Liver (tissue), 9 donors: ENCODE data around the gene ARVCF. TPM values are rescaled to one million over a fixed set of nuclear protein-coding genes. Genes with fewer than 3 reads are reported as not detected.
A peak's percentile ranks its signal among the peaks of the same experiment; 100 is the strongest.

Source experiments
- DNase-seq: peaks from one replicate; pipeline ENCODE4 v3.0.0-alpha.2; 2017; ENCODE audit warnings: low spot score
- H3K27ac ChIP-seq, 2 donors: one replicate each; pipeline ENCODE4 v1.7.0; 2013; ENCODE audit warnings: inconsistent platforms in 2 of 2, low read length in 2 of 2, control low read depth in 1 of 2, low read depth in 1 of 2, mild to moderate bottlenecking in 1 of 2
- H3K27me3 ChIP-seq, 4 donors: one replicate each; pipeline versions ENCODE4 v1.6.1 to v1.7.0; 2013; ENCODE audit warnings: low read length in 3 of 4, inconsistent platforms in 1 of 4, mild to moderate bottlenecking in 1 of 4, moderate library complexity in 1 of 4; ENCODE audit not compliant: control insufficient read depth in 4 of 4, insufficient read depth in 4 of 4
- H3K36me3 ChIP-seq, 4 donors: one replicate each; pipeline versions ENCODE4 v1.6.1 to v1.7.0; 2013; ENCODE audit warnings: low read length in 3 of 4, mild to moderate bottlenecking in 3 of 4, low read depth in 1 of 4, moderate library complexity in 1 of 4; ENCODE audit not compliant: control insufficient read depth in 4 of 4, insufficient read depth in 3 of 4
- H3K4me1 ChIP-seq, 4 donors: one replicate each; pipeline versions ENCODE4 v1.6.1 to v1.7.0; 2013; ENCODE audit warnings: low read length in 3 of 4, mild to moderate bottlenecking in 3 of 4, moderate library complexity in 1 of 4; ENCODE audit not compliant: control insufficient read depth in 4 of 4, insufficient read depth in 4 of 4
- H3K4me3 ChIP-seq, 3 donors: one replicate each; pipeline versions ENCODE4 v1.6.1 to v1.7.0; 2013; ENCODE audit warnings: low read length in 3 of 3, control low read depth in 1 of 3, low read depth in 1 of 3, mild to moderate bottlenecking in 1 of 3
- H3K9ac ChIP-seq, 2 donors: one replicate each; pipeline ENCODE4 v1.7.0; 2013; ENCODE audit warnings: low read length in 2 of 2, mild to moderate bottlenecking in 2 of 2, moderate library complexity in 2 of 2, control low read depth in 1 of 2, low read depth in 1 of 2
- H3K9me3 ChIP-seq, 4 donors: one replicate each; pipeline versions ENCODE4 v1.6.1 to v1.7.0; 2013; ENCODE audit warnings: low read length in 3 of 4; ENCODE audit not compliant: control insufficient read depth in 4 of 4
- FOXA2 ChIP-seq: IDR thresholded peaks from 2 replicates; pipeline ENCODE4 v1.6.1; 2016; ENCODE audit warnings: antibody characterized with exemption
- HNF4A ChIP-seq, 2 donors: conservative IDR thresholded peaks; 2 replicates each; pipeline ENCODE4 v1.6.1; 2016; ENCODE audit warnings: antibody characterized with exemption in 2 of 2, mild to moderate bottlenecking in 2 of 2
- HNF4G ChIP-seq: IDR thresholded peaks from 2 replicates; pipeline ENCODE4 v1.6.1; 2016; ENCODE audit warnings: antibody characterized with exemption
- JUND ChIP-seq, 2 donors: IDR thresholded peaks; 2 replicates each; pipeline ENCODE4 v1.6.1; 2016; ENCODE audit warnings: antibody characterized with exemption in 2 of 2
- NR2F2 ChIP-seq: IDR thresholded peaks from 2 replicates; pipeline ENCODE4 v1.6.1; 2016; ENCODE audit warnings: antibody characterized with exemption
- RAD21 ChIP-seq, 2 donors: IDR thresholded peaks; 2 replicates each; pipeline ENCODE4 v1.6.1; 2016; ENCODE audit warnings: antibody characterized with exemption in 2 of 2, mild to moderate bottlenecking in 2 of 2
- RXRA ChIP-seq, 2 donors: IDR thresholded peaks; 2 replicates each; pipeline ENCODE4 v1.6.1; 2017 to 2018; ENCODE audit warnings: antibody characterized with exemption in 2 of 2, mild to moderate bottlenecking in 1 of 2
- TAF1 ChIP-seq: conservative IDR thresholded peaks from 2 replicates; pipeline ENCODE4 v1.6.1; 2016; ENCODE audit warnings: antibody characterized with exemption, mild to moderate bottlenecking
- YY1 ChIP-seq: IDR thresholded peaks from 2 replicates; pipeline ENCODE4 v1.6.1; 2016; ENCODE audit warnings: antibody characterized with exemption, mild to moderate bottlenecking
- WGBS: extraction: QIAGEN DNeasy Blood & Tissue Kit; methylation state at CpG from one replicate; pipeline ENCODE4 v1.1.7; 2013; 5-methylcytosine and 5-hydroxymethylcytosine counted together
- polyA plus RNA-seq, 2 donors: library from polyadenylated mRNA; stranded (reverse) in 1 of 2; unstranded in 1 of 2; fragments of 200-250 nt in 1 of 2; fragments of >200 nt in 1 of 2; fragmentation: Nextera tagmentation in 1 of 2; extraction: Ambion mirVana in 1 of 2; gene quantifications; one replicate each; pipeline versions ENCODE4 v1.2.1 to v1.2.3, GENCODE V29; 2013 to 2015
- total RNA-seq, 2 donors: library from RNA; depleted of rRNA; stranded (reverse); fragments of >200 nt; gene quantifications; one replicate each; pipeline ENCODE4 v1.2.3, GENCODE V29; 2014
- TF ChIP-seq, protein P1 (sequence below): fragments of 150-350 bp; IDR thresholded peaks from 2 replicates; pipeline ENCODE4 v1.5.1; 2017; ENCODE audit warnings: improper control_type of control experiment, low read depth, low read length; ENCODE audit not compliant: missing input control
- TF ChIP-seq, protein P2 (sequence below): IDR thresholded peaks from 2 replicates; pipeline ENCODE4 v1.6.1; 2016; ENCODE audit warnings: antibody characterized with exemption
- TF ChIP-seq, protein P3 (sequence below): IDR thresholded peaks from 2 replicates; pipeline ENCODE4 v1.6.1; 2016; ENCODE audit warnings: antibody characterized with exemption
- TF ChIP-seq, protein P4 (sequence below): IDR thresholded peaks from 2 replicates; pipeline ENCODE4 v1.6.1; 2016; ENCODE audit warnings: antibody characterized with exemption, mild to moderate bottlenecking
- TF ChIP-seq, protein P5 (sequence below): IDR thresholded peaks from 2 replicates; pipeline ENCODE4 v1.6.1; 2016; ENCODE audit warnings: antibody characterized with exemption
- donor health status: healthy.
- donor health status: healthy.
- donor health status: healthy.
- donor health status: healthy.
- donor health status: healthy.

Gene ARVCF
- total and polyA plus RNA-seq, 4 donors, result 3.8 to 48.8 (median 26.1) TPM

DNA sequence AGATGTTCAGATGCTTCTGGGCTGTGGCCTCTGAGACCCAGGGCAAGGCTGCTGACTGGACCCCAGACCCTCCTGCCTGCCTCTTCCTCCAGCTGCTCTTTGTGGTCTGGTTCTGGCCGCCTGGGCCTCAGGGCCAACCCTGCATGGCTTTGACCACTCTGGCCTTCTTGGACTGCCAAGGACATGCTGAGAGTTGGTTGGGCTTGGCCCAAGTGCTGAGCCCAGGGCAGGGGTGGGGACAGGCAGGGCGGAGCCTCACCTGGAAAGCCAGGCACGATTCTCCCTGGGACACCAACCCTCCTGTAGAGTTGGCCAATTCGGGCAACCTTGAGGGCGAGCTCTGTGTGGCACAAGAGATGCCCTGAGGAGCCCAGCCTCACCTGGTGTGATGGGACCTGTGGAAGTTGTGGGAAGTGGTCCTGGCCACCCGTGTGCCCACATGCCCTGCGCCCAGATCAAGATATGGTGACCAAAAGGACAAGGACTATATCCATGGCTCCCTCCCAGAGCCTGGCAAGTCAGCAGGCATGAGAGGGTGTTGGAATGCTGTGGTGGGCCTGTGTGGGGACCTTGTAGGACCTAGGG lies 15.9 kb upstream of the ARVCF start:
- peaks cover 0 to 5% (median 4%) of the 10 kb centered on the region in 4 donors for H3K36me3 ChIP-seq
- TF ChIP-seq RAD21 (IDR thresholded peaks at IDR 0.05) (no peak), NR2F2 (no peak), HNF4A (conservative IDR thresholded peaks at IDR 0.05) (no peak), FOXA2 (no peak), YY1 (no peak), HNF4G (no peak), RXRA (IDR thresholded peaks at IDR 0.05) (no peak), TAF1 (no peak), JUND (IDR thresholded peaks at IDR 0.05) (no peak)
- TF ChIP-seq, protein P1, sequence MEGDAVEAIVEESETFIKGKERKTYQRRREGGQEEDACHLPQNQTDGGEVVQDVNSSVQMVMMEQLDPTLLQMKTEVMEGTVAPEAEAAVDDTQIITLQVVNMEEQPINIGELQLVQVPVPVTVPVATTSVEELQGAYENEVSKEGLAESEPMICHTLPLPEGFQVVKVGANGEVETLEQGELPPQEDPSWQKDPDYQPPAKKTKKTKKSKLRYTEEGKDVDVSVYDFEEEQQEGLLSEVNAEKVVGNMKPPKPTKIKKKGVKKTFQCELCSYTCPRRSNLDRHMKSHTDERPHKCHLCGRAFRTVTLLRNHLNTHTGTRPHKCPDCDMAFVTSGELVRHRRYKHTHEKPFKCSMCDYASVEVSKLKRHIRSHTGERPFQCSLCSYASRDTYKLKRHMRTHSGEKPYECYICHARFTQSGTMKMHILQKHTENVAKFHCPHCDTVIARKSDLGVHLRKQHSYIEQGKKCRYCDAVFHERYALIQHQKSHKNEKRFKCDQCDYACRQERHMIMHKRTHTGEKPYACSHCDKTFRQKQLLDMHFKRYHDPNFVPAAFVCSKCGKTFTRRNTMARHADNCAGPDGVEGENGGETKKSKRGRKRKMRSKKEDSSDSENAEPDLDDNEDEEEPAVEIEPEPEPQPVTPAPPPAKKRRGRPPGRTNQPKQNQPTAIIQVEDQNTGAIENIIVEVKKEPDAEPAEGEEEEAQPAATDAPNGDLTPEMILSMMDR, result no peak
- TF ChIP-seq, protein P2, sequence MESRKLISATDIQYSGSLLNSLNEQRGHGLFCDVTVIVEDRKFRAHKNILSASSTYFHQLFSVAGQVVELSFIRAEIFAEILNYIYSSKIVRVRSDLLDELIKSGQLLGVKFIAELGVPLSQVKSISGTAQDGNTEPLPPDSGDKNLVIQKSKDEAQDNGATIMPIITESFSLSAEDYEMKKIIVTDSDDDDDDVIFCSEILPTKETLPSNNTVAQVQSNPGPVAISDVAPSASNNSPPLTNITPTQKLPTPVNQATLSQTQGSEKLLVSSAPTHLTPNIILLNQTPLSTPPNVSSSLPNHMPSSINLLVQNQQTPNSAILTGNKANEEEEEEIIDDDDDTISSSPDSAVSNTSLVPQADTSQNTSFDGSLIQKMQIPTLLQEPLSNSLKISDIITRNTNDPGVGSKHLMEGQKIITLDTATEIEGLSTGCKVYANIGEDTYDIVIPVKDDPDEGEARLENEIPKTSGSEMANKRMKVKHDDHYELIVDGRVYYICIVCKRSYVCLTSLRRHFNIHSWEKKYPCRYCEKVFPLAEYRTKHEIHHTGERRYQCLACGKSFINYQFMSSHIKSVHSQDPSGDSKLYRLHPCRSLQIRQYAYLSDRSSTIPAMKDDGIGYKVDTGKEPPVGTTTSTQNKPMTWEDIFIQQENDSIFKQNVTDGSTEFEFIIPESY, result no peak
- TF ChIP-seq, protein P3, sequence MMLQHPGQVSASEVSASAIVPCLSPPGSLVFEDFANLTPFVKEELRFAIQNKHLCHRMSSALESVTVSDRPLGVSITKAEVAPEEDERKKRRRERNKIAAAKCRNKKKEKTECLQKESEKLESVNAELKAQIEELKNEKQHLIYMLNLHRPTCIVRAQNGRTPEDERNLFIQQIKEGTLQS, result no peak
- TF ChIP-seq, protein P4, sequence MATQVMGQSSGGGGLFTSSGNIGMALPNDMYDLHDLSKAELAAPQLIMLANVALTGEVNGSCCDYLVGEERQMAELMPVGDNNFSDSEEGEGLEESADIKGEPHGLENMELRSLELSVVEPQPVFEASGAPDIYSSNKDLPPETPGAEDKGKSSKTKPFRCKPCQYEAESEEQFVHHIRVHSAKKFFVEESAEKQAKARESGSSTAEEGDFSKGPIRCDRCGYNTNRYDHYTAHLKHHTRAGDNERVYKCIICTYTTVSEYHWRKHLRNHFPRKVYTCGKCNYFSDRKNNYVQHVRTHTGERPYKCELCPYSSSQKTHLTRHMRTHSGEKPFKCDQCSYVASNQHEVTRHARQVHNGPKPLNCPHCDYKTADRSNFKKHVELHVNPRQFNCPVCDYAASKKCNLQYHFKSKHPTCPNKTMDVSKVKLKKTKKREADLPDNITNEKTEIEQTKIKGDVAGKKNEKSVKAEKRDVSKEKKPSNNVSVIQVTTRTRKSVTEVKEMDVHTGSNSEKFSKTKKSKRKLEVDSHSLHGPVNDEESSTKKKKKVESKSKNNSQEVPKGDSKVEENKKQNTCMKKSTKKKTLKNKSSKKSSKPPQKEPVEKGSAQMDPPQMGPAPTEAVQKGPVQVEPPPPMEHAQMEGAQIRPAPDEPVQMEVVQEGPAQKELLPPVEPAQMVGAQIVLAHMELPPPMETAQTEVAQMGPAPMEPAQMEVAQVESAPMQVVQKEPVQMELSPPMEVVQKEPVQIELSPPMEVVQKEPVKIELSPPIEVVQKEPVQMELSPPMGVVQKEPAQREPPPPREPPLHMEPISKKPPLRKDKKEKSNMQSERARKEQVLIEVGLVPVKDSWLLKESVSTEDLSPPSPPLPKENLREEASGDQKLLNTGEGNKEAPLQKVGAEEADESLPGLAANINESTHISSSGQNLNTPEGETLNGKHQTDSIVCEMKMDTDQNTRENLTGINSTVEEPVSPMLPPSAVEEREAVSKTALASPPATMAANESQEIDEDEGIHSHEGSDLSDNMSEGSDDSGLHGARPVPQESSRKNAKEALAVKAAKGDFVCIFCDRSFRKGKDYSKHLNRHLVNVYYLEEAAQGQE, result no peak
- TF ChIP-seq, protein P5, sequence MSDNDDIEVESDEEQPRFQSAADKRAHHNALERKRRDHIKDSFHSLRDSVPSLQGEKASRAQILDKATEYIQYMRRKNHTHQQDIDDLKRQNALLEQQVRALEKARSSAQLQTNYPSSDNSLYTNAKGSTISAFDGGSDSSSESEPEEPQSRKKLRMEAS, result no peak
- DNase-seq, result no peak
- peak overlapping the region; percentile 72 to 90 for H3K27ac ChIP-seq
- no peak overlapping the region for H3K9ac ChIP-seq
- H3K9me3 ChIP-seq, result no peaks in the 10 kb centered on the region
- no peak overlapping the region for H3K4me3 ChIP-seq
- H3K4me1 ChIP-seq, result peaks cover 13 to 25% (median 19%) of the 10 kb centered on the region in 4 donors
- 95% methylated on average over 7 of the region's 7 CpGs for WGBS
- H3K27me3 ChIP-seq, result no peaks in the 10 kb centered on the region
